ENCODE results near the gene CDH23.

CDH23 gene

GRCh38 chr10:71751515-71752224 is 354.9 kb downstream of the CDH23 start:
- no peak for DNase-seq (ENCODE audit: extremely low read depth, insufficient read length)
- H3K27me3 ChIP-seq (replicated peaks; ENCODE audit: control insufficient read depth, insufficient read depth, low read length), result no peaks in the 10 kb centered on the region
- TF ChIP-seq, protein P1, sequence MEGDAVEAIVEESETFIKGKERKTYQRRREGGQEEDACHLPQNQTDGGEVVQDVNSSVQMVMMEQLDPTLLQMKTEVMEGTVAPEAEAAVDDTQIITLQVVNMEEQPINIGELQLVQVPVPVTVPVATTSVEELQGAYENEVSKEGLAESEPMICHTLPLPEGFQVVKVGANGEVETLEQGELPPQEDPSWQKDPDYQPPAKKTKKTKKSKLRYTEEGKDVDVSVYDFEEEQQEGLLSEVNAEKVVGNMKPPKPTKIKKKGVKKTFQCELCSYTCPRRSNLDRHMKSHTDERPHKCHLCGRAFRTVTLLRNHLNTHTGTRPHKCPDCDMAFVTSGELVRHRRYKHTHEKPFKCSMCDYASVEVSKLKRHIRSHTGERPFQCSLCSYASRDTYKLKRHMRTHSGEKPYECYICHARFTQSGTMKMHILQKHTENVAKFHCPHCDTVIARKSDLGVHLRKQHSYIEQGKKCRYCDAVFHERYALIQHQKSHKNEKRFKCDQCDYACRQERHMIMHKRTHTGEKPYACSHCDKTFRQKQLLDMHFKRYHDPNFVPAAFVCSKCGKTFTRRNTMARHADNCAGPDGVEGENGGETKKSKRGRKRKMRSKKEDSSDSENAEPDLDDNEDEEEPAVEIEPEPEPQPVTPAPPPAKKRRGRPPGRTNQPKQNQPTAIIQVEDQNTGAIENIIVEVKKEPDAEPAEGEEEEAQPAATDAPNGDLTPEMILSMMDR (IDR thresholded peaks at IDR 0.05; ENCODE audit: insufficient read depth, low read length, poor library complexity, severe bottlenecking), result no peak
- peaks cover 3% of the 10 kb centered on the region; the same call in 1 of the 2 replicates for H3K36me3 ChIP-seq (ENCODE audit: control insufficient read depth, insufficient read depth, low read length)
- no peak overlapping the region for H3K4me3 ChIP-seq (replicated peaks; ENCODE audit: low read depth, low read length)

DNA sequence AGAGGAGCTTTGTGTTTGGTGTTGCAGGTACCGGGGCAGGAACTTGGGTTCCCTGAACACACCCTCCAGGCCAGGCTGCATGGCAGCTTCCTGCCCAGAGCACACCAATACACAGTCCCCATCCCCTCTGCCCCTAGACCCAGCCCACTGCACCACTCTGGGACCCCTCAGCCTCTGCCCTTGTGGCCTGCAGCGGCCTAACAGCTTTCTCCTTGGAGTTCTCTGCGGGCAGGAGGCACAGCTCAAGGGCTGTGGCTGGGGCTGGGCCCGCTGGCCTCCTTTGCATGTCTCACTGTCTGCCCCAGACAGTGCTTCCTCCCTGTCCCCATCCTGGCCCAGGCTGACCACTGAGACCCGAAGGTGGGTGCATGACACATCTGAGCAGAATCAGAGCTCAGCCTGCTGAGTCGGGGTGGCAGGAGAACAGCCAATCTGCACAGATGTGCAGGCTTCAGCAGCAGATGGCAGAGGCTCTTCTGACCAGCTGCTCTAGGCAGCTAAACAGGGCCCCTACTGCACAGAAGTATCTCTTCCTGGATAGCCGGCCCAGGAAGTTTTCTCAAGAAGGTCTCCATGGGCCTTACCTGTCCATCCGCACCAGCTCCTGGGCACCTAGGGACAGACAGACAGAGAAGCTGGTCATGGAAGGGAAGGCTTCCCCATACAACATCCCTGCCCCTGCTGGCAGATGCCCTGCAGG is 355.8 kb downstream of the CDH23 start:
- TF ChIP-seq, protein P1 (IDR thresholded peaks at IDR 0.05; ENCODE audit: insufficient read depth, low read length, poor library complexity, severe bottlenecking), result no peak

DNA sequence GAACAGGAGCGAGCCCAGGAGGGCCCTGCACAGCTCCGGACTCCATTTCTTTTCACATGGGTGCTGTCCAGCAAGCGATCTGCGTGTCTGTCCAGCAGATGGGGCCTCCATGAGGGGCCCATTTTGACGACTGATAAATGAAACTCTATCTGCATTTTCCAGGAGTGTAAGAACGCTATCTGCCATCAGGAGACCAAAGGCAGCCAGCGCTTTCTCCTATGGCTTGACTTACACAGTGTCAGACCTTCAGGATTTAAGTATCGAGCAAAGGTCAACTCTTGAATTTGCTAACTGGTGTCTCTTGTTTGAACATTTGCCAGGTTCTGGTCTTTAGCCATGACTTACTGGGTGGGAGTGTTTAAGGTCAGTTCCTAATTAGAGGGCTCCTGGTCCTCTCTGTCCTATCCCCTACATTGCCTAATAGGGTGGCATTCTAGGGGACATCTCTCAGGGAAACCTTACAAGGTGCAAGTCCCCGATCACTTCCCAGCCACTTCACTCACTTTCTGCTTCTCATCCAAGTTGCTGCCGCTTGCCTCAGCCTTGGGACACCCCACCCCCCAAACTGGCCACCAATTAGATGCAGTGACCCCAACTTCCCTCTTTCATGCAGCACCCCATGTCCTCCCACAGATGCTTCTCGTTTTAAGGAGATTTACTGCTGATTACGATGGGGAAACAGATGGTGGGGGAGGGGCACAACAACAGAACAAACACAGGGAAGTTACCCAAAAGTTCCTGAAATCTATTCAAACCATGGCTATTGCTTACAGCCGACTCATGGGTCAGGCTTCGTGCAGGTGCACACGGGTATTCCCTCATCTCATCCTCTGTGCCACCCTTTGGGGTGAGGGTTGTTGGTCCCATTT is 356.6 kb downstream of the CDH23 start:
- Histone ChIP-seq H3K4me3 (replicated peaks; ENCODE audit: low read depth, low read length) (no peak overlapping the region), H3K27me3 (replicated peaks; ENCODE audit: control insufficient read depth, insufficient read depth, low read length) (no peaks in the 10 kb centered on the region), H3K36me3 (ENCODE audit: control insufficient read depth, insufficient read depth, low read length) (peaks cover 4% of the 10 kb centered on the region)
- TF ChIP-seq, protein P1 (IDR thresholded peaks at IDR 0.05; ENCODE audit: insufficient read depth, low read length, poor library complexity, severe bottlenecking), result no peak
- no peak for DNase-seq (ENCODE audit: extremely low read depth, insufficient read length)

More for the DNA sequence above, 355.8 kb downstream of the CDH23 start:
- no peak for DNase-seq (ENCODE audit: extremely low read depth, insufficient read length)
- Histone ChIP-seq H3K36me3 (ENCODE audit: control insufficient read depth, insufficient read depth, low read length) (peaks cover 3% of the 10 kb centered on the region; the same call in 1 of the 2 replicates), H3K4me3 (replicated peaks; ENCODE audit: low read depth, low read length) (no peak overlapping the region), H3K27me3 (replicated peaks; ENCODE audit: control insufficient read depth, insufficient read depth, low read length) (no peaks in the 10 kb centered on the region)

- Histone ChIP-seq H3K27me3 (replicated peaks; ENCODE audit: control insufficient read depth, insufficient read depth, low read length) (no peaks in the 10 kb centered on the region), H3K4me3 (replicated peaks; ENCODE audit: low read depth, low read length) (no peak overlapping the region), H3K36me3 (ENCODE audit: control insufficient read depth, insufficient read depth, low read length) (peaks cover 4% of the 10 kb centered on the region)
- TF ChIP-seq, protein P1 (IDR thresholded peaks at IDR 0.05; ENCODE audit: insufficient read depth, low read length, poor library complexity, severe bottlenecking), result no peak
- DNase-seq (ENCODE audit: extremely low read depth, insufficient read length), result no peak
Observed at GRCh38 chr10:71753960-71754505, 357.3 kb downstream of the CDH23 start.

GRCh38 chr10:71754562-71754961 is 357.8 kb downstream of the CDH23 start:
- TF ChIP-seq, protein P1 (IDR thresholded peaks at IDR 0.05; ENCODE audit: insufficient read depth, low read length, poor library complexity, severe bottlenecking), result no peak
- H3K4me3 ChIP-seq (replicated peaks; ENCODE audit: low read depth, low read length), result no peak overlapping the region
- no peak for DNase-seq (ENCODE audit: extremely low read depth, insufficient read length)
- peaks cover 4% of the 10 kb centered on the region for H3K36me3 ChIP-seq (ENCODE audit: control insufficient read depth, insufficient read depth, low read length)
- no peaks in the 10 kb centered on the region for H3K27me3 ChIP-seq (replicated peaks; ENCODE audit: control insufficient read depth, insufficient read depth, low read length)
